Measurements from ENCODE around the gene COPS3.

DNA sequence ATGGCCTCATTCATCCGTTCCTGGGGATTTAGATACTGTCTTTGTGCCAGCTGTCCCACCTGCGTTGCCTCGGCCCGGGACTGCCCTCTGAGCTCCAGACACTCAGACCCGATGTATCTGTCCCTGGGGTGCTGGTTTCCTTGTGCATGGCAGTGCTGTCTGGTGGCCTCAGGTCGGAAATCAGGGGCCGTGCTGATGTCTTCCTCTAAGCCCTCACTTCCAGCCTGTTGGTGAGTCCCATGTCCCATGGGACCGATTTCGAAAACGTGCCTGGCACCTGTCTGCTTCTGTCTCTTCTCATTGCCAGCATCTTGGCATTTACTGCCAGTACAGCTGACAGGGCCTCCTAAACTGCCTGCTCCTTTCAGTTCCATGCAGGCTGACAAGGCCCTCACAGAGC is 44.2 kb upstream of the COPS3 start:
- TF ChIP-seq, protein P1, sequence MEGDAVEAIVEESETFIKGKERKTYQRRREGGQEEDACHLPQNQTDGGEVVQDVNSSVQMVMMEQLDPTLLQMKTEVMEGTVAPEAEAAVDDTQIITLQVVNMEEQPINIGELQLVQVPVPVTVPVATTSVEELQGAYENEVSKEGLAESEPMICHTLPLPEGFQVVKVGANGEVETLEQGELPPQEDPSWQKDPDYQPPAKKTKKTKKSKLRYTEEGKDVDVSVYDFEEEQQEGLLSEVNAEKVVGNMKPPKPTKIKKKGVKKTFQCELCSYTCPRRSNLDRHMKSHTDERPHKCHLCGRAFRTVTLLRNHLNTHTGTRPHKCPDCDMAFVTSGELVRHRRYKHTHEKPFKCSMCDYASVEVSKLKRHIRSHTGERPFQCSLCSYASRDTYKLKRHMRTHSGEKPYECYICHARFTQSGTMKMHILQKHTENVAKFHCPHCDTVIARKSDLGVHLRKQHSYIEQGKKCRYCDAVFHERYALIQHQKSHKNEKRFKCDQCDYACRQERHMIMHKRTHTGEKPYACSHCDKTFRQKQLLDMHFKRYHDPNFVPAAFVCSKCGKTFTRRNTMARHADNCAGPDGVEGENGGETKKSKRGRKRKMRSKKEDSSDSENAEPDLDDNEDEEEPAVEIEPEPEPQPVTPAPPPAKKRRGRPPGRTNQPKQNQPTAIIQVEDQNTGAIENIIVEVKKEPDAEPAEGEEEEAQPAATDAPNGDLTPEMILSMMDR (IDR thresholded peaks at IDR 0.05), result no peak
- TF ChIP-seq POLR2A (IDR thresholded peaks at IDR 0.05), result no peak
